ENCODE results near the gene ERCC5. TPM values are rescaled to one million over a fixed set of nuclear protein-coding genes. Genes with fewer than 3 reads are reported as not detected.
A peak's percentile ranks its signal among the peaks of the same experiment; 100 is the strongest.

The ERCC5 gene
- total RNA-seq, 1 donor, result 94.1 TPM

DNA sequence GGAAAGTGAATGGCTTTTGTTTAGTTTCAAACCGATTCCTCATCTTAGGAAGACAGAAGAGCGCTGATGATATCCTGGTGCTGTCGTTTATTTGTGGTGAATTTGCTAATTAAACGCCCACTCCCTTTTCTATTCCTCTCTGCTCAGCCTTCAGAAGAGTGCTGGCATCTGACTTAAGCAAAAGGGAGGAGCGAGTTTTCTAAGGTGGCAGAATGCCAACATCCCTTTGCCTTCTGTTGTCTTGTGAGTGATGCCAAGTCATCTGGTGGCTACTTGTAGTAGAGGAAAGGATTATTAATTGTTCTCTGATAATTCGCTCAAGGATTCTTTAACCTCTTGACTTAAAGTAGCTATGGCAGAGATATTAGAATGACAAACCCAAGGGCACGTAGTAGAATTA lies 68.1 kb downstream of the ERCC5 start:
- peak; percentile 18 for DNase-seq (ENCODE audit: low read depth)
- no peak overlapping the region for H3K4me3 ChIP-seq (ENCODE audit: low read depth, low read length)
- TF ChIP-seq, protein P1, sequence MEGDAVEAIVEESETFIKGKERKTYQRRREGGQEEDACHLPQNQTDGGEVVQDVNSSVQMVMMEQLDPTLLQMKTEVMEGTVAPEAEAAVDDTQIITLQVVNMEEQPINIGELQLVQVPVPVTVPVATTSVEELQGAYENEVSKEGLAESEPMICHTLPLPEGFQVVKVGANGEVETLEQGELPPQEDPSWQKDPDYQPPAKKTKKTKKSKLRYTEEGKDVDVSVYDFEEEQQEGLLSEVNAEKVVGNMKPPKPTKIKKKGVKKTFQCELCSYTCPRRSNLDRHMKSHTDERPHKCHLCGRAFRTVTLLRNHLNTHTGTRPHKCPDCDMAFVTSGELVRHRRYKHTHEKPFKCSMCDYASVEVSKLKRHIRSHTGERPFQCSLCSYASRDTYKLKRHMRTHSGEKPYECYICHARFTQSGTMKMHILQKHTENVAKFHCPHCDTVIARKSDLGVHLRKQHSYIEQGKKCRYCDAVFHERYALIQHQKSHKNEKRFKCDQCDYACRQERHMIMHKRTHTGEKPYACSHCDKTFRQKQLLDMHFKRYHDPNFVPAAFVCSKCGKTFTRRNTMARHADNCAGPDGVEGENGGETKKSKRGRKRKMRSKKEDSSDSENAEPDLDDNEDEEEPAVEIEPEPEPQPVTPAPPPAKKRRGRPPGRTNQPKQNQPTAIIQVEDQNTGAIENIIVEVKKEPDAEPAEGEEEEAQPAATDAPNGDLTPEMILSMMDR (IDR thresholded peaks at IDR 0.05; ENCODE audit: insufficient read depth, low read depth, low read length), result no peak

DNA sequence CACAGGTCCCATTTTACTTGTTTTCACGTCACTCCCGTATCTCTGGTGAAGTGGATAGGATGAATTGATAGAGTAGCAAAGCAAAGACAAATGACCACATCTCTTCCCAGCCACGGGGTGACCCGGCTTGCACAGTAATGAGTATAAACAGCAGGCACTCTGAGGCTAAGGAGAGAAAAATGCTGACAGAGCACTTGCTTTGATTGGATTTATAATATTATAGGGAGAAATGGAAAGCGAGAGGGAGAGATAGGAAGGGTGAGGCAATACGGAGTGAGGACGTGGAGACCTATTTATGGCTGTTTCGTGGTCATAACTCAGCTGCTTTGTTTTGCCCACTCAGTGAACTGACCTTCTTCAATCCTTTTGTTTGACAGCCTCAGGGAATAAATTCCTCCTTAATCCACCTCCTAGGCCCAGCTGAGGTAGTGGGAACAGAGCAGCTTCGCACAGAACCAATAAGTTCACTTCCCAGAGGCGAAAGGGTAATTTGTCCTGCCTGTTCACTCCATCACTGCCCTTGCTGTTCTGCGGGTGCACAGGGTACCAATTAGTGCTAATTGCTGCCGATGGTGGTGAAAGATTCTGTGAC lies 68.6 kb downstream of the ERCC5 start:
- TF ChIP-seq, protein P1 (IDR thresholded peaks at IDR 0.05; ENCODE audit: insufficient read depth, low read depth, low read length), result no peak
- no peak overlapping the region for H3K4me3 ChIP-seq (ENCODE audit: low read depth, low read length)
- no peak for DNase-seq (ENCODE audit: low read depth)

DNA sequence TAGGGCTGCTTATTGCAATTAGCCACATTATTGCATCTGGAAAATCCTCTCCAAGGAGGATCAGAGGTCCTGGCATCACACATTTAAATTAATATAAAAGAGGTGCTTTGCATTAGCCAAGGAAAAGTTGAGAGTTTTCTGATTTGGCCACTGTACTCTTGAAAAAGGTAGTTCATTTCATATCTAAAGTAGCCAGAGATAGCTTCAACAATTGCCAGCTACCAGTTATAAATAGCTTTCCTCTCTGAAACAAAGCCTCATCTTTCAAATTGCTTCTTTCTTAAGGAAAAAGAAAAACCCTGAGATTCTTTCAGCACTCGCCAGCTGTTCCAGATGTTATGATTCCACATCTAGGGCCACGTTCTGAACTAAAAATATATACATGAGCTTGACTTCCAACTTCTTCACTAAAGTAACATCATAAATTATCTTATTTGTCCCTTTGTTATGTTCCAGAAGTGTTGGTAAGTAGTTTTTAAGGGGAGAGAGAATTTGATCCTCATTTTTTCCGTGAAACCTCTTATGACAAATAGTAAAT lies 69.6 kb downstream of the ERCC5 start:
- TF ChIP-seq, protein P1 (IDR thresholded peaks at IDR 0.05; ENCODE audit: insufficient read depth, low read depth, low read length), result no peak
- DNase-seq (ENCODE audit: low read depth), result no peak

DNA sequence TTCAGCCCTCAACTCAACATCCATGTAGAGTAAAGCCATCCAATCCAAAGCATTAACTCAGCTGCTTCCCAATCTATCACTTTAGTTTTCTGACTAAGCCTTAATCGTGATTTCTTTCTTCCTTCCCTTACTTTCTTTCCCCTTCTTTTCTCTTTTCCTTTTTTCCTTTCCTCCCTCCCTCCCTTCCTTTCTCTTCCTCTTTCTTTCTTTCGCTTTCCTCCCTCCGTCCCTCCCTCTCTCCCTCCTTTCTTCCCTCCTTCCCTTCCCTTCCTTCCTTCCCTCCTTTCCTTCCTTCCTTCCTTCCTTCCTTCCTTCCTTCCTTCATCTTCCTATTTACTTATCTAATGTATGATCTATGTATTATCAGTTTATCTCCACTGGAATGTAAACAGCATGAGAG lies 71.2 kb downstream of the ERCC5 start:
- H3K4me3 ChIP-seq (ENCODE audit: low read depth, low read length), result no peak overlapping the region
- DNase-seq (ENCODE audit: low read depth), result no peak
- TF ChIP-seq, protein P1 (IDR thresholded peaks at IDR 0.05; ENCODE audit: insufficient read depth, low read depth, low read length), result no peak

More for the DNA sequence above, 69.6 kb downstream of the ERCC5 start:
- no peak overlapping the region for H3K4me3 ChIP-seq (ENCODE audit: low read depth, low read length)

DNA sequence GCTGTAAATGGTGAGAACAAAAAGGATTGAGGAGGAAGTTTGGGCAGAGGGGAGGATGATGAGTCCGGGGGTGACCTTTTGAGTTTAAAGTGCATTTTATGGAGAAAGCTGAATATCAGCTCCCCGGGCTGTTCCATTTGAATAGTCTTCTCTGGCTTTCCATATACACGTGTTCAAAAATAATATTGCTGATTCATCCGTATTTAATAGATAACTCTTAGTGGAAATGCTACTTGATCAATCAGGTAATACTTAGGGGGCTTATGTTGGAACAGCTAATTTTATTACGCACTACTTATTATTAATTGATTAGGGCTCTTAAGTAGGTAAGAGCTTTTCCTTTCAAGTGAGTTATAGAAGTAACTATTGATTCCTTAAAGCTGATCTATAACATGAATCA lies 76.4 kb downstream of the ERCC5 start:
- no peak overlapping the region for H3K4me3 ChIP-seq (ENCODE audit: low read depth, low read length)
- TF ChIP-seq, protein P1 (IDR thresholded peaks at IDR 0.05; ENCODE audit: insufficient read depth, low read depth, low read length), result no peak
- no peak for DNase-seq (ENCODE audit: low read depth)

Other genes starting within 250 kb of the ERCC5 start
- 43.8 and 60.0 TPM in 2 replicates for gene TPP2, start 249.0 kb upstream of the ERCC5 start, total RNA-seq
- not detected in 2 replicates for gene METTL21C, start 151.0 kb upstream of the ERCC5 start, total RNA-seq
- gene TEX30, start 72.2 kb upstream of the ERCC5 start, total RNA-seq, result 14.2 and 27.6 TPM in 2 replicates
- gene POGLUT2, start 47.1 kb upstream of the ERCC5 start, total RNA-seq, result 15.5 and 30.2 TPM in 2 replicates
- gene BIVM, start 46.9 kb upstream of the ERCC5 start, total RNA-seq, result 31.2 and 62.2 TPM in 2 replicates
- not detected in 2 replicates for gene SLC10A2, start 220.4 kb downstream of the ERCC5 start, total RNA-seq

All from fibroblast of villous mesenchyme (primary cell).